T-helper 2 cell treated with Interferon-gamma antibody and Interleukin-4, amounts not matched to agents 100 ng/mL and 5 ng/mL, for 36 hours (primary cell): ENCODE data around the gene CFAP97D1. TPM values are rescaled to one million over a fixed set of nuclear protein-coding genes. Genes with fewer than 3 reads are reported as not detected.

Experiments used
- intact Hi-C: fragments of 100-400 bp; cut with micrococcal nuclease; formaldehyde crosslinking; loops from one replicate; pipeline ENCODE4 v1.15.1; 2023
- total RNA-seq: library from RNA; stranded (reverse); gene quantifications from 2 replicates; pipeline ENCODE4 v1.2.3, GENCODE V29; 2022

CFAP97D1 gene
- total RNA-seq = not detected in 2 replicates

DNA sequence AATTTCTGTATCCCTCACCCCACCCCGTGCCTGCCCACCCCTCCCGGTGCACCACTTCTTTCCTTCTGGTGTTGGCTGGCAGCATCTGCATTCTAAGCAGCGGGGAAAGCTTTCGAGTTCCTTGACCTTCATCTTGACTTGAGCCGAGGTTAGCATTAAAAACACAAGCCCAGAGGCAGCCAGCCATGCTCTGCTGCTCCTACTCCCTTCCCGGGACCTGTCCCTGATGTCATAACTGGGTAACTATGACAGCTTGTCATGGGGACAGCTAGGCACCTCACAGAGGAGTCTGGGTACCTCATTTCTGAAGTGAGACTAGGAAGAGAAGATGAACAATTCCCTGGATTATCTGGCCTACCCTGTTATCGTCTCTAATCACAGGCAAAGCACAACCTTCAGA lies at the start of gene CFAP97D1:
Gene CFAP97D1 (plus strand): TSS at position 301 of the 400 bp plus-strand sequence. CDS start 28 bp downstream, at position 329.
- intact Hi-C loops = no loop called here

- intact Hi-C loops = no loop called here
These were observed 47.3 kb upstream of the CFAP97D1 start for GRCh38 chr17:43732958-43733357.

DNA sequence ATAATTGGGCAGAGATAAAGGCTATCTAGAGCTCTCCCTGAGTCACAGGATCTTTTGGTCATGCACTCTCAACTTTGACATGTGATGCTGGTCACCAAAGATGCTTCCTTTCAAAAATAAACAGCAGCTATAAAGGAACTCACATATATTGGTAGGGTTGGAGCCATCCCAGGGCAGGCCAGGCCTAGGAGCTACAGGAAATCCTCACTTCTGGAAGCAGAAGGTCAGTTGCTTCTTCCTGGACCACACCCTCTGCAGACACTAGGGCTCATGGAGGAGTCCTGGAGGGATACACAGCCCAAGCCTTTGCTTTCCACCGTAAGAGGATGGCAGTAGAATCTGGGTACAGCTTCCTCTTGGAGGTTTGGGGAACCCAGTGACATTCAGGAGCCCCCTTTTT lies 46.3 kb upstream of the CFAP97D1 start:
- intact Hi-C loops = no loop called here

GRCh38 chr17:43734376-43734775 lies 45.9 kb upstream of the CFAP97D1 start:
- intact Hi-C loops = no loop called here

- intact Hi-C loops = no loop called here
These were observed 43.8 kb upstream of the CFAP97D1 start for GRCh38 chr17:43736389-43736788.

DNA sequence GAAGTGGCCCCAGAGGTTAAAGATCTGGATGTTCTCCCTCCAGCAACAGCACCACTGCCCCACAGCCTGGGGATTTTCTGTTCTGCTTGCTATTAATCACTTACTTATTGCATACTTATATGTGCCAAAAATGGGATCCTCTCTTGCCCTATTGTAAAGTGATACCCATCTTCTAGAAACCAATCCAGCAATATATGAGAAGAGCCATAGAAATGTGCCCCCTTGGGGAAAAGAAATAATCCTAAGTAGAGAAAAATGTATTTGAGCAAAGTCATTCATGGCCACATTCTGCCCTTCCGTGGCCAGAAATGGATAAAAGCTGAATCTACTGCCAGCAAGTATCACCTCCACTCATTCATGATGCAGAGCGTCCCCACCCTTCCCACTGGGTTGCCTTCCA lies 42.5 kb upstream of the CFAP97D1 start:
- intact Hi-C loops = no loop called here

DNA sequence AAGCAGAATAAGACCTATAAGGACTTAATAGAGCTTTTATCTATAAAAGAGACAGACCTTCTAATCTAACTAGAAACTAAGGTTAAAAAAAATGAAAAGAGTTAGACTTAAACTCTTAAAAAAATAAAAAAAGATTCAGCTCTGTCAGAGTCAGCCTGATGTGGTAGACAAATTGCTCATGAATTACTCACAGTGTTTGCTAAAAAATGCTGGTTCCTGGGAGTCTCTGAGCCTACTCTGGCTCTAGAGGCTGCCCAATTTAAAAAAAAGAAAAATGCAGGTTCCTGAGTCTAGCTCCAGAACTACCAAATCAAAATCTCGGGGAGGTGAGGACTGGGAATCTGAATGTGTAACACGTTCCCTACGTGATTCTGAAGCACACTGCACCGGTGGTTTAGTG lies 39.7 kb upstream of the CFAP97D1 start:
- intact Hi-C loops = no loop called here

DNA sequence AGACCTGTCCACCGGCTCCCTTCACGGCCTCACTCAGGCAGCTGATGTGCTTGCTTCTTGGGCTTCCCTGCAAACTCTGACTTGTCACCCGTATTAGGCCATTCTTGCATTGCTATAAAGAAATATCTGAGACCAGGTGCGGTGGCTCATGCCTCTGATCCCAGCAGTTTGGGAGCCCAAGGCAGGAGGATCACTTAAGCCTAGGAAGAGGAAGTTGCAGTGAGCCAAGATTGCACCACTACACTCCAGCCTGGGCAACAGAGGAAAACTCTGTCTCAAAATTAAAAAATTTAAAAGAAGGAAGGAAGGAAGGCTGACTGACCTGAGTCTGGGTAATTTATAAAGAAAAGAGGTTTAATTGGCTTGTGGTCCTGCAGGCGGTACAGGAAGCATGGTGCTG lies 38.6 kb upstream of the CFAP97D1 start:
- intact Hi-C loops = no loop called here

- intact Hi-C loops = no loop called here
These were observed 34.7 kb upstream of the CFAP97D1 start for GRCh38 chr17:43745541-43745940.

DNA sequence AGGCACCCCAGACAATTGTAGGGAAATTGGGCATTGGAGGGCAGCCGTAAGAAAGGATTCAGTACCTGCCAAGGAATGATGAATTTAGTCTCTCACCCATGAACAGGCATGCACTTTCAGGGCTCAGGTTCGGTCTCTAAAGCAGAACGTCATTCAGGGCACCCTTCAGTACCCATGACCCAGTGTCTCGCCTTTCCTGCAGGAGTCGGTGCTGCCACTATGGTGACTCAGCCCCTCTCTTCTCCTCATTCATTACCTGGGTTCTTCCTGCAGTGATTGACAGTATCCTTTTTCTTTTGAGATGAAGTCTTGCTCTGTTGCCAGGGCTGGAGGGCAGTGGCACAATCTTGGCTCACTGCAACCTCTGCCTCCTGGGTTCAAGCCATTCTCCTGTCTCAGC lies 30.1 kb upstream of the CFAP97D1 start:
- intact Hi-C loops = no loop called here

- intact Hi-C loops = no loop called here
These were observed 26.6 kb upstream of the CFAP97D1 start for GRCh38 chr17:43753493-43754129.

DNA sequence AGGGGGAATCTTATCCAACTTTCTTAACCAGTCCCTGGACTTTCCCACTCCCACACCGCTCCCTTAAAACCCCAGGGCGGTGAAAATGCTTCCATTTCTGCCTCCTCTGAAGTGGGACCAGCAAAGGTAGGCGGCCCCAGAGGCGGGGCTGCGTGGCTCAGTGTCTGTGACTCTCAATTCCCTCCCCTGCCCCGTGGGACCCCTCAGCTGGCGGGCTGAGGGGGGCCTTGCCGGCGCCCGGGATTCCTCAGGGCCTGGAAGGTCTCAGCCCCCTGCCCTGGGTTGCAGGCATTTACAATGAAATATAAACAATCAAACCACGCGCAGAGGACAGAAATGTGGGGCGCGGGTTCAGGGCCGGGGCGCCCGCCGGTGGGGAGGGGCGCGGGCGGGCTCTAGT lies 25.3 kb upstream of the CFAP97D1 start:
- intact Hi-C loops = no loop called here

DNA sequence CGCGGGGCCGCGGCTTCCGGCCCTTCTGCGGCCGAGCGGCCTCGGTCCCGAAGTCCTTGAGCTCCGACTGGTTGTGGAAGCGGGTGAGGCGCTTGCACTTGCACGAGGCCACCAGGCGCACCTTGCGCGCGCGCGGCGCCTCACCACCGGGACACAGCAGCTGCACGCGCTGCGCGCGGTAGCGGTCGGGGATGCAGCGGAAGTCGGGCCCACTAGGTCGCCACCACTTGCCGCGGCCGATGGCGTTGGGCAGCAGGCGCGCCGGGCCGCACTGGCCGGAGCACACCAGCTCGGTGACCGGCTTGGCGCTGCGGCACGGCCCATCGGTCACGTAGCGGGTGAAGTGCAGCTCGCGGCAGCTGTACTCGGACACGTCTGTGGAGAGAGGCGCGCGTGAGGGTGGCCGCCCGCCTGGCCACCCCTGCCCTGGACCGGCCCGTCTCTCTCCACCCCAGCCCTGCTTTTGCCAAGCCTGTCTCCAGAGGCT lies 24.8 kb upstream of the CFAP97D1 start:
- intact Hi-C loops = no loop called here

- intact Hi-C loops = no loop called here
These were observed 24.0 kb upstream of the CFAP97D1 start for GRCh38 chr17:43756201-43756600.

DNA sequence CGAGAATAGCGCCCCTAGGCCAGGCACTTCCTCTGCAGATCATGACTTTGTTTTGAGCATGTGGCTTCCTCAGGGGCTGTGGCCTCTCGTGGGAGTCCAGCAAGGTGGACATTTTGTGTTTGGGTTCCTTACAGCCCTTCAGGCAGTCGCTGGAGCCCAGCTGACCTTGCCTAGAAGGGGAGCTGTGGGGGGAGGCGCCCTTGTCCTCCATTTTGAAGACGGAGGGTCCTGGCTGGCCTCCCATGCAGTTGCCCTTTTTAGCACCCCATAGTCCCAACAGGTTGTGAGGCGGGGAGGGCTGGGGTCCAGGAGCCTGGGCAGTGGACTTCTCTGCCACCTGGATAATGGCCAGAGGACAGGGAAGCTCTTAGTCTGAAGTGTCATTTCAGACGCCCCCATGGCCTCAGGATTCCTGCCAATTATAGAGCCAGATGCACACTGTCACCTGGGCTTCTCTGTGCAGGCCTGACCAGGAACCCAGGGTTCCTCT lies 23.0 kb upstream of the CFAP97D1 start:
- intact Hi-C loops = no loop called here

- intact Hi-C loops = no loop called here
These were observed 22.1 kb upstream of the CFAP97D1 start for GRCh38 chr17:43758086-43758485.

- intact Hi-C loops = no loop called here
These were observed 21.6 kb upstream of the CFAP97D1 start, which contains the start of gene SOST for GRCh38 chr17:43758497-43759174. TSS of gene SOST (minus strand) at chr17:43758791. CDS start at chr17:43758741, 50 bp downstream.

DNA sequence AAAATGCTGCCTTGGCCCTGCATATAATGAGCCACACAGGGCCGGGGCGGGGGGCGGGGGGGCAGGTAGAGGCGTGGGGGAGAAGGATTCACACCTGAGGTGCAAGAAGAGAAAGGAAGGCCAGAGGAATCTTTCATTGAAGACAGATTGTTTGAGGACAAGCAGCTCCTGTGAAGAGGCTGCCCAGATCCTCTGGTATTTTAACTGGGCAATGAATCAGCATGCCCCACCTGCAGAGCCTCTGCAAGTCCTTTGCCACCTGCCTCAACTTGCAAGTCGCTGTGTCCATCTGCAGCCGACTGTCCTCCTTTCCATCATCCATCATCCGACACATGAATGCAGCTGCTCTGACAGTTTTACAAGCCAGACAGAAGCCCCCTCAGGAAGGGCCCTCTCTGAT lies 20.4 kb upstream of the CFAP97D1 start:
- intact Hi-C loops = loop anchor here (1.0 kb wide), 2 partner anchors 66 to 184 kb away; no protein-coding TSS in a partner anchor

GRCh38 chr17:43760254-43760852 lies 19.9 kb upstream of the CFAP97D1 start:
- intact Hi-C loops = loop anchor here (1.0 kb wide), 2 partner anchors 66 to 184 kb away; no protein-coding TSS in a partner anchor

GRCh38 chr17:43766413-43767052 lies 13.7 kb upstream of the CFAP97D1 start:
- intact Hi-C loops = no loop called here

- intact Hi-C loops = no loop called here
These were observed 13.1 kb upstream of the CFAP97D1 start for GRCh38 chr17:43767053-43767712.
